ENCODE data around the gene SETBP1. TPM values are rescaled to one million over a fixed set of nuclear protein-coding genes. Genes with fewer than 3 reads are reported as not detected.

The SETBP1 gene
- total RNA-seq, 1 donor from 2014 or later: 12.4 TPM

GRCh38 chr18:44741085-44741484 is 60.4 kb downstream of the SETBP1 start:
- H3K9ac ChIP-seq (ENCODE audit: low read length): no peak overlapping the region
- no peaks in the 10 kb centered on the region for H3K9me3 ChIP-seq (ENCODE audit: insufficient read depth, low read depth, low read length)
- peaks cover 19% of the 10 kb centered on the region for H3K27me3 ChIP-seq (ENCODE audit: insufficient read depth, low read length)
- no peak overlapping the region for H3K4me2 ChIP-seq (ENCODE audit: low read length)
- H3K36me3 ChIP-seq (ENCODE audit: insufficient read depth, low read length): no peaks in the 10 kb centered on the region
- no peak overlapping the region for H3K4me3 Mint-ChIP-seq (ENCODE audit: unreplicated experiment)
- TF ChIP-seq, protein P1, sequence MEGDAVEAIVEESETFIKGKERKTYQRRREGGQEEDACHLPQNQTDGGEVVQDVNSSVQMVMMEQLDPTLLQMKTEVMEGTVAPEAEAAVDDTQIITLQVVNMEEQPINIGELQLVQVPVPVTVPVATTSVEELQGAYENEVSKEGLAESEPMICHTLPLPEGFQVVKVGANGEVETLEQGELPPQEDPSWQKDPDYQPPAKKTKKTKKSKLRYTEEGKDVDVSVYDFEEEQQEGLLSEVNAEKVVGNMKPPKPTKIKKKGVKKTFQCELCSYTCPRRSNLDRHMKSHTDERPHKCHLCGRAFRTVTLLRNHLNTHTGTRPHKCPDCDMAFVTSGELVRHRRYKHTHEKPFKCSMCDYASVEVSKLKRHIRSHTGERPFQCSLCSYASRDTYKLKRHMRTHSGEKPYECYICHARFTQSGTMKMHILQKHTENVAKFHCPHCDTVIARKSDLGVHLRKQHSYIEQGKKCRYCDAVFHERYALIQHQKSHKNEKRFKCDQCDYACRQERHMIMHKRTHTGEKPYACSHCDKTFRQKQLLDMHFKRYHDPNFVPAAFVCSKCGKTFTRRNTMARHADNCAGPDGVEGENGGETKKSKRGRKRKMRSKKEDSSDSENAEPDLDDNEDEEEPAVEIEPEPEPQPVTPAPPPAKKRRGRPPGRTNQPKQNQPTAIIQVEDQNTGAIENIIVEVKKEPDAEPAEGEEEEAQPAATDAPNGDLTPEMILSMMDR (IDR thresholded peaks at IDR 0.05; ENCODE audit: insufficient read depth, low read depth, low read length): no peak
- no peak for TF ChIP-seq EZH2 (IDR thresholded peaks at IDR 0.05; ENCODE audit: insufficient read depth, low read length)
- peaks cover 3% of the 10 kb centered on the region for H4K20me1 ChIP-seq (ENCODE audit: insufficient read depth, low read length)
- H3K4me1 Mint-ChIP-seq (ENCODE audit: low read depth, unreplicated experiment): peaks cover 3% of the 10 kb centered on the region
- no peak overlapping the region for H3K27ac Mint-ChIP-seq (ENCODE audit: unreplicated experiment)
- peaks cover 10% of the 10 kb centered on the region for H3K36me3 Mint-ChIP-seq (ENCODE audit: low read depth, unreplicated experiment)
- H3K79me2 ChIP-seq (ENCODE audit: insufficient read depth, low read length): no peaks in the 10 kb centered on the region
- H3K9me3 Mint-ChIP-seq (ENCODE audit: unreplicated experiment): no peaks in the 10 kb centered on the region
- H3K27ac ChIP-seq (ENCODE audit: low read depth, low read length): no peak overlapping the region
- DNase-seq (ENCODE audit: low read depth) (no peak), FAIRE-seq (no peak)
- no peak overlapping the region for H3K4me3 ChIP-seq (ENCODE audit: insufficient read depth, low read depth, low read length)
- H3K4me1 ChIP-seq (ENCODE audit: insufficient read depth, low read length): peaks cover 10% of the 10 kb centered on the region
- H3K27me3 Mint-ChIP-seq (ENCODE audit: low read depth, unreplicated experiment): peaks cover 53% of the 10 kb centered on the region
- no peak overlapping the region for H2AFZ ChIP-seq (ENCODE audit: low read depth, low read length)

- Histone ChIP-seq H3K27me3 (ENCODE audit: insufficient read depth, low read length) (peaks cover 16% of the 10 kb centered on the region), H3K4me3 (ENCODE audit: insufficient read depth, low read depth, low read length) (no peak overlapping the region), H3K79me2 (ENCODE audit: insufficient read depth, low read length) (no peaks in the 10 kb centered on the region), H4K20me1 (ENCODE audit: insufficient read depth, low read length) (peaks cover 3% of the 10 kb centered on the region), H3K27ac (ENCODE audit: low read depth, low read length) (no peak overlapping the region), H3K4me2 (ENCODE audit: low read length) (no peak overlapping the region), H2AFZ (ENCODE audit: low read depth, low read length) (no peak overlapping the region), H3K9ac (ENCODE audit: low read length) (no peak overlapping the region), H3K9me3 (ENCODE audit: insufficient read depth, low read depth, low read length) (no peaks in the 10 kb centered on the region), H3K4me1 (ENCODE audit: insufficient read depth, low read length) (peaks cover 10% of the 10 kb centered on the region), H3K36me3 (ENCODE audit: insufficient read depth, low read length) (no peaks in the 10 kb centered on the region)
- peaks cover 3% of the 10 kb centered on the region for H3K4me1 Mint-ChIP-seq (ENCODE audit: low read depth, unreplicated experiment)
- no peak overlapping the region for H3K27ac Mint-ChIP-seq (ENCODE audit: unreplicated experiment)
- H3K27me3 Mint-ChIP-seq (ENCODE audit: low read depth, unreplicated experiment): peaks cover 53% of the 10 kb centered on the region
- peaks cover 10% of the 10 kb centered on the region for H3K36me3 Mint-ChIP-seq (ENCODE audit: low read depth, unreplicated experiment)
- no peaks in the 10 kb centered on the region for H3K9me3 Mint-ChIP-seq (ENCODE audit: unreplicated experiment)
- DNase-seq (ENCODE audit: low read depth) (no peak), FAIRE-seq (no peak)
- no peak overlapping the region for H3K4me3 Mint-ChIP-seq (ENCODE audit: unreplicated experiment)
- TF ChIP-seq, protein P1 (IDR thresholded peaks at IDR 0.05; ENCODE audit: insufficient read depth, low read depth, low read length): no peak
- TF ChIP-seq EZH2 (IDR thresholded peaks at IDR 0.05; ENCODE audit: insufficient read depth, low read length): no peak
Measured at GRCh38 chr18:44741511-44741910, 60.8 kb downstream of the SETBP1 start.

- Histone ChIP-seq H3K9me3 (ENCODE audit: insufficient read depth, low read depth, low read length) (no peaks in the 10 kb centered on the region), H3K79me2 (ENCODE audit: insufficient read depth, low read length) (no peaks in the 10 kb centered on the region), H3K4me3 (ENCODE audit: insufficient read depth, low read depth, low read length) (no peak overlapping the region), H3K27ac (ENCODE audit: low read depth, low read length) (no peak overlapping the region), H3K4me2 (ENCODE audit: low read length) (no peak overlapping the region), H3K36me3 (ENCODE audit: insufficient read depth, low read length) (no peaks in the 10 kb centered on the region), H3K4me1 (ENCODE audit: insufficient read depth, low read length) (peaks cover 10% of the 10 kb centered on the region), H4K20me1 (ENCODE audit: insufficient read depth, low read length) (peaks cover 3% of the 10 kb centered on the region), H3K27me3 (ENCODE audit: insufficient read depth, low read length) (peaks cover 12% of the 10 kb centered on the region), H3K9ac (ENCODE audit: low read length) (no peak overlapping the region), H2AFZ (ENCODE audit: low read depth, low read length) (no peak overlapping the region)
- Mint-ChIP-seq H3K27me3 (ENCODE audit: low read depth, unreplicated experiment) (peaks cover 49% of the 10 kb centered on the region), H3K4me1 (ENCODE audit: low read depth, unreplicated experiment) (no peaks in the 10 kb centered on the region), H3K4me3 (ENCODE audit: unreplicated experiment) (no peak overlapping the region), H3K27ac (ENCODE audit: unreplicated experiment) (no peak overlapping the region), H3K9me3 (ENCODE audit: unreplicated experiment) (no peaks in the 10 kb centered on the region), H3K36me3 (ENCODE audit: low read depth, unreplicated experiment) (peaks cover 10% of the 10 kb centered on the region)
- DNase-seq (ENCODE audit: low read depth): no peak
- TF ChIP-seq, protein P1 (IDR thresholded peaks at IDR 0.05; ENCODE audit: insufficient read depth, low read depth, low read length): no peak
- no peak for TF ChIP-seq EZH2 (IDR thresholded peaks at IDR 0.05; ENCODE audit: insufficient read depth, low read length)
- FAIRE-seq: no peak
Measured at GRCh38 chr18:44742126-44742525, 61.4 kb downstream of the SETBP1 start.

Data from astrocyte (in vitro differentiated cells and primary cell).